Mesenchymal stem cell (in vitro differentiated cells and primary cell): Measurements from ENCODE around the gene ZNF593.

Source experiments
- DNase-seq: peaks from one replicate; pipeline ENCODE4 v3.0.0-alpha.2; 2013
- H2AFZ ChIP-seq: one replicate; pipeline ENCODE4 v1.6.1; 2013; ENCODE audit warnings: low read depth, mild to moderate bottlenecking, control low read depth, inconsistent platforms, low read length, moderate library complexity
- H2AK5ac ChIP-seq: 2 replicates; pipeline ENCODE4 v1.6.1; 2013; ENCODE audit warnings: low read length, moderate library complexity, mild to moderate bottlenecking, inconsistent platforms; ENCODE audit not compliant: severe bottlenecking
- H2BK120ac ChIP-seq: one replicate; pipeline ENCODE4 v1.6.1; 2013; ENCODE audit warnings: low read depth, mild to moderate bottlenecking, inconsistent platforms, low read length, moderate library complexity
- H2BK12ac ChIP-seq, 2 experiments: one replicate each; pipeline ENCODE4 v1.6.1; 2013; ENCODE audit warnings: inconsistent platforms in 2 of 2, low read length in 2 of 2, mild to moderate bottlenecking in 2 of 2, moderate library complexity in 2 of 2, control low read depth in 1 of 2
- H2BK15ac ChIP-seq: one replicate; pipeline ENCODE4 v1.6.1; 2013; ENCODE audit warnings: mild to moderate bottlenecking, low read depth, inconsistent platforms; ENCODE audit not compliant: poor library complexity, severe bottlenecking
- H2BK5ac ChIP-seq: 2 replicates; pipeline ENCODE4 v1.6.1; 2013; ENCODE audit warnings: low read depth, mild to moderate bottlenecking, low read length, control low read depth, inconsistent platforms; ENCODE audit not compliant: poor library complexity, severe bottlenecking
- H3K14ac ChIP-seq, 2 experiments: one replicate each; pipeline ENCODE4 v1.6.1; 2013; ENCODE audit warnings: inconsistent platforms in 2 of 2, low read length in 2 of 2, control low read depth in 1 of 2, mild to moderate bottlenecking in 1 of 2, moderate library complexity in 1 of 2
- H3K18ac ChIP-seq, 2 experiments: one replicate each; pipeline ENCODE4 v1.6.1; 2013; ENCODE audit warnings: inconsistent platforms in 2 of 2, low read length in 2 of 2, control low read depth in 1 of 2, low read depth in 1 of 2, mild to moderate bottlenecking in 1 of 2
- H3K23ac ChIP-seq, 2 experiments: one replicate each; pipeline ENCODE4 v1.6.1; 2013; ENCODE audit warnings: inconsistent platforms in 2 of 2, low read length in 2 of 2, mild to moderate bottlenecking in 2 of 2, moderate library complexity in 2 of 2, control low read depth in 1 of 2
- H3K27ac ChIP-seq: 2 replicates; pipeline ENCODE4 v1.5.1; 2013; ENCODE audit warnings: mild to moderate bottlenecking, moderate library complexity, low read length, control low read depth, inconsistent platforms; ENCODE audit not compliant: poor library complexity, severe bottlenecking
- H3K27me3 ChIP-seq, 2 experiments: 2 replicates each; pipeline versions ENCODE4 v1.6.1 to v1.7.0; 2013; ENCODE audit warnings: low read length in 2 of 2, mild to moderate bottlenecking in 2 of 2, moderate library complexity in 2 of 2, control low read depth in 1 of 2, inconsistent platforms in 1 of 2; ENCODE audit not compliant: control insufficient read depth in 1 of 2, insufficient read depth in 1 of 2
- H3K36me3 ChIP-seq, 2 experiments: 2 replicates each; pipeline versions ENCODE4 v1.6.1 to v1.7.0; 2013; ENCODE audit warnings: low read length in 2 of 2, control low read depth in 1 of 2, inconsistent platforms in 1 of 2, low read depth in 1 of 2, mild to moderate bottlenecking in 1 of 2; ENCODE audit not compliant: insufficient read depth in 2 of 2, control insufficient read depth in 1 of 2
- H3K4ac ChIP-seq, 2 experiments: one replicate each; pipeline ENCODE4 v1.6.1; 2013; ENCODE audit warnings: inconsistent platforms in 2 of 2, low read length in 2 of 2, mild to moderate bottlenecking in 2 of 2, moderate library complexity in 2 of 2, control low read depth in 1 of 2, low read depth in 1 of 2
- H3K4me1 ChIP-seq: 2 replicates; pipeline ENCODE4 v1.6.1; 2013; ENCODE audit warnings: low read depth, low read length, control low read depth; ENCODE audit not compliant: control insufficient read depth, insufficient read depth
- H3K4me2 ChIP-seq: 2 replicates; pipeline ENCODE4 v1.6.1; 2013; ENCODE audit warnings: low read length, mild to moderate bottlenecking, inconsistent platforms; ENCODE audit not compliant: poor library complexity, severe bottlenecking
- H3K4me3 ChIP-seq, 2 experiments: 2 replicates each; pipeline versions ENCODE4 v1.5.1 to v1.7.0; 2013; ENCODE audit warnings: low read length in 2 of 2, mild to moderate bottlenecking in 2 of 2, control low read depth in 1 of 2, low read depth in 1 of 2; ENCODE audit not compliant: insufficient read depth in 1 of 2
- H3K79me1 ChIP-seq: replicated peaks from 2 replicates; pipeline ENCODE4 v1.6.1; 2013; ENCODE audit warnings: mild to moderate bottlenecking, control low read depth, low read length, inconsistent platforms; ENCODE audit not compliant: poor library complexity, severe bottlenecking
- H3K9ac ChIP-seq: 2 replicates; pipeline ENCODE4 v1.7.0; 2013; ENCODE audit warnings: mild to moderate bottlenecking, low read length, moderate library complexity
- H3K9me3 ChIP-seq: 2 replicates; pipeline ENCODE4 v1.7.0; 2013; ENCODE audit warnings: mild to moderate bottlenecking, low read length; ENCODE audit not compliant: control insufficient read depth
- H4K8ac ChIP-seq: one replicate; pipeline ENCODE4 v1.6.1; 2013; ENCODE audit warnings: inconsistent platforms, mild to moderate bottlenecking, low read length, moderate library complexity
- H4K91ac ChIP-seq: one replicate; pipeline ENCODE4 v1.6.1; 2013; ENCODE audit warnings: mild to moderate bottlenecking, low read length, inconsistent platforms
- WGBS: methylation state at CpG from one replicate; pipeline ENCODE4 v1.1.7; 2013; ENCODE audit warnings: mixed read lengths; 5-methylcytosine and 5-hydroxymethylcytosine counted together

The ZNF593 gene

GRCh38 chr1:26154750-26155149 lies 15.0 kb upstream of the ZNF593 start:
- Histone ChIP-seq H3K4me3 (no peak overlapping the region), H2BK120ac (no peak overlapping the region), H2BK12ac (no peak overlapping the region), H3K79me1 (no peaks in the 10 kb centered on the region), H3K9ac (no peak overlapping the region), H3K27me3 (peaks cover 72 to 84% of the 10 kb centered on the region in 2 experiments), H3K36me3 (no peaks in the 10 kb centered on the region), H3K23ac (no peak overlapping the region), H3K27ac (no peak overlapping the region), H4K91ac (no peak overlapping the region), H2AFZ (no peak overlapping the region), H2BK15ac (no peak overlapping the region), H2AK5ac (no peak overlapping the region), H3K4ac (no peak overlapping the region), H2BK5ac (no peak overlapping the region), H3K9me3 (no peaks in the 10 kb centered on the region), H4K8ac (no peak overlapping the region), H3K18ac (no peak overlapping the region), H3K4me2 (no peak overlapping the region), H3K4me1 (peaks cover 5% of the 10 kb centered on the region), H3K14ac (no peak overlapping the region)
- WGBS = 44% methylated on average over 8 of the region's 9 CpGs
- DNase-seq = no peak

GRCh38 chr1:26155370-26156284 lies 14.1 kb upstream of the ZNF593 start:
- Histone ChIP-seq H3K79me1 (no peaks in the 10 kb centered on the region), H4K8ac (no peak overlapping the region), H3K4me3 (no peak overlapping the region), H3K14ac (no peak overlapping the region), H3K4me1 (peaks cover 5% of the 10 kb centered on the region), H4K91ac (no peak overlapping the region), H2AK5ac (no peak overlapping the region), H3K27me3 (peaks cover 69 to 81% of the 10 kb centered on the region in 2 experiments), H2AFZ (no peak overlapping the region), H3K27ac (no peak overlapping the region), H3K9me3 (no peaks in the 10 kb centered on the region), H3K18ac (peak overlapping the region in 1 of 2 experiments; percentile 5), H2BK15ac (no peak overlapping the region), H3K36me3 (no peaks in the 10 kb centered on the region), H2BK120ac (no peak overlapping the region), H3K23ac (no peak overlapping the region), H3K4ac (no peak overlapping the region), H3K9ac (no peak overlapping the region), H3K4me2 (no peak overlapping the region), H2BK12ac (no peak overlapping the region), H2BK5ac (no peak overlapping the region)
- 35% methylated on average over 20 of the region's 21 CpGs for WGBS
- no peak for DNase-seq

- Histone ChIP-seq H2BK12ac (no peak overlapping the region), H2BK15ac (peak overlapping the region; percentile 73), H3K18ac (peak overlapping the region in 1 of 2 experiments; percentile 5), H3K4me3 (no peak overlapping the region), H2BK120ac (no peak overlapping the region), H2BK5ac (no peak overlapping the region), H3K27ac (no peak overlapping the region), H3K14ac (no peak overlapping the region), H4K91ac (no peak overlapping the region), H3K23ac (no peak overlapping the region), H3K79me1 (no peaks in the 10 kb centered on the region), H2AK5ac (no peak overlapping the region), H4K8ac (peak overlapping the region; percentile 36), H3K36me3 (no peaks in the 10 kb centered on the region), H3K4me1 (peaks cover 10% of the 10 kb centered on the region), H3K9ac (no peak overlapping the region), H3K9me3 (no peaks in the 10 kb centered on the region), H3K4me2 (no peak overlapping the region), H3K4ac (no peak overlapping the region), H2AFZ (no peak overlapping the region), H3K27me3 (peaks cover 73 to 82% of the 10 kb centered on the region in 2 experiments)
- DNase-seq = no peak
- WGBS = 14% methylated on average over 12 of the region's 12 CpGs
Measured at GRCh38 chr1:26156285-26157038, 13.2 kb upstream of the ZNF593 start.

GRCh38 chr1:26158271-26158907 lies 11.3 kb upstream of the ZNF593 start:
- 78% methylated on average over 5 of the region's 5 CpGs for WGBS

More at GRCh38 chr1:26158271-26158907, 11.3 kb upstream of the ZNF593 start:
- Histone ChIP-seq H3K18ac (no peak overlapping the region), H4K91ac (no peak overlapping the region), H2BK5ac (no peak overlapping the region), H2AK5ac (no peak overlapping the region), H3K36me3 (no peaks in the 10 kb centered on the region), H3K4me3 (no peak overlapping the region), H2BK120ac (peak overlapping the region; percentile 13), H3K4me2 (no peak overlapping the region), H2BK12ac (no peak overlapping the region), H3K23ac (no peak overlapping the region), H3K27ac (no peak overlapping the region), H3K9me3 (no peaks in the 10 kb centered on the region), H3K27me3 (peaks cover 80 to 87% of the 10 kb centered on the region in 2 experiments), H3K4me1 (peaks cover 16% of the 10 kb centered on the region), H2AFZ (no peak overlapping the region), H3K79me1 (no peaks in the 10 kb centered on the region), H3K9ac (no peak overlapping the region), H4K8ac (no peak overlapping the region), H2BK15ac (no peak overlapping the region), H3K4ac (no peak overlapping the region), H3K14ac (no peak overlapping the region)
- no peak for DNase-seq
